OCI-LY7 (cell line): Measurements from ENCODE around the gene SPNS1.
"Not testable (repeated sequence)": the region's sequence is repeated elsewhere in the genome, so short reads cannot be mapped to it uniquely, and the experiment has no call there.

Experiments
- EZH2phosphoT487 ChIP-seq: fragments of 200-600 bp; sonication (generic); IDR thresholded peaks from 2 replicates; pipeline ENCODE4 v1.6.1; 2018; ENCODE audit warnings: low read depth, borderline replicate concordance, mild to moderate bottlenecking, mixed run types, antibody characterized with exemption, low read length, moderate library complexity, mixed read lengths
- TF ChIP-seq, protein P1 (sequence below): fragments of 200-600 bp; sonication (generic); conservative IDR thresholded peaks from 2 replicates; pipeline ENCODE4 v1.5.1; 2014; ENCODE audit warnings: mild to moderate bottlenecking, antibody characterized with exemption, low read length, moderate library complexity, mixed read lengths

DNA sequence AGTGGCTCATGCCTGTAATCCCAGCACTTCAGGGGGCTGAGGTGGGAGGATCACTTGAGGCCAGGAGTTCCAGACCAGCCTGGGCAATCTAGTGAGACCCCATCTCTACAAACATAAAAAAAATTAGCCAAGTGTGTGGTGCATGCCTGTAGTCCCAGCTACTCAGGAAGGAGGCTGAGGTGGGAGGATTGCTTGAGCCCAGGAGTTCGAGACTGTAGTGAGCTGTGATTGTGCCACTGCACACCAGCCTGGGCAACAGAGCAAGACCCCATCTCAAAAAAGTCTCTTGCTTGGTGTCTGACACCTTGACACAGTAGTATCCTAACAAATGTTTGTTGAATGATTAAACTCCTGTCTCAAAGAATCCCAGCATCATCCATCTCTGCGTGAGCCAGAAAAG is 4.9 kb upstream of the SPNS1 start:
- TF ChIP-seq, protein P1, sequence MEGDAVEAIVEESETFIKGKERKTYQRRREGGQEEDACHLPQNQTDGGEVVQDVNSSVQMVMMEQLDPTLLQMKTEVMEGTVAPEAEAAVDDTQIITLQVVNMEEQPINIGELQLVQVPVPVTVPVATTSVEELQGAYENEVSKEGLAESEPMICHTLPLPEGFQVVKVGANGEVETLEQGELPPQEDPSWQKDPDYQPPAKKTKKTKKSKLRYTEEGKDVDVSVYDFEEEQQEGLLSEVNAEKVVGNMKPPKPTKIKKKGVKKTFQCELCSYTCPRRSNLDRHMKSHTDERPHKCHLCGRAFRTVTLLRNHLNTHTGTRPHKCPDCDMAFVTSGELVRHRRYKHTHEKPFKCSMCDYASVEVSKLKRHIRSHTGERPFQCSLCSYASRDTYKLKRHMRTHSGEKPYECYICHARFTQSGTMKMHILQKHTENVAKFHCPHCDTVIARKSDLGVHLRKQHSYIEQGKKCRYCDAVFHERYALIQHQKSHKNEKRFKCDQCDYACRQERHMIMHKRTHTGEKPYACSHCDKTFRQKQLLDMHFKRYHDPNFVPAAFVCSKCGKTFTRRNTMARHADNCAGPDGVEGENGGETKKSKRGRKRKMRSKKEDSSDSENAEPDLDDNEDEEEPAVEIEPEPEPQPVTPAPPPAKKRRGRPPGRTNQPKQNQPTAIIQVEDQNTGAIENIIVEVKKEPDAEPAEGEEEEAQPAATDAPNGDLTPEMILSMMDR = not testable (repeated sequence)
- not testable (repeated sequence) for TF ChIP-seq EZH2phosphoT487
